ENCODE data around the gene SHROOM3.
A peak's percentile ranks its signal among the peaks of the same experiment; 100 is the strongest.

SHROOM3 gene

DNA sequence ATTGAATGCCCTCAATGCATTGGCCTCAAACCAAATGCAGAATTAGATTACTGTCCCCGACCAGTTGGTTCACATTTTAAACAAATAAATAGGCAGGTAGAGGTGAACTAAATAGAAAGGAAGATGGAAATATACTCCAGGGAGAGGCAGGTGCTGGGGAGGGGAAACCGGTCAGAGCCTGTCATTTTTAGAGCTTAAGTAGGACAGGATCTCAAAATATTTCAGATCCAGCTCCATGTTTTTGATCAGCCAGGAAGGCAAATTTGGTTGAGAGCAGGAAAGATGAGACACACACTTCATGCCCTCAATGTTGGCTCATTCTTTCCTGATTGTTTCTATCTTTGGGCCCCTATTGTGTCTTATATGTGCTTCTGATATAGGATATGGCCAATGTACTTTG, 206.7 kb downstream of the SHROOM3 start:
- DNase-seq (ENCODE audit: low read depth in 2 of 2) = no peak
- no peak for TF ChIP-seq CTCF (IDR thresholded peaks at IDR 0.05; ENCODE audit: low read depth, low read length)
- H3K4me3 ChIP-seq (replicated peaks in 1 of 2; ENCODE audit: low read depth in 2 of 2, low read length in 2 of 2) = no peak overlapping the region

DNA sequence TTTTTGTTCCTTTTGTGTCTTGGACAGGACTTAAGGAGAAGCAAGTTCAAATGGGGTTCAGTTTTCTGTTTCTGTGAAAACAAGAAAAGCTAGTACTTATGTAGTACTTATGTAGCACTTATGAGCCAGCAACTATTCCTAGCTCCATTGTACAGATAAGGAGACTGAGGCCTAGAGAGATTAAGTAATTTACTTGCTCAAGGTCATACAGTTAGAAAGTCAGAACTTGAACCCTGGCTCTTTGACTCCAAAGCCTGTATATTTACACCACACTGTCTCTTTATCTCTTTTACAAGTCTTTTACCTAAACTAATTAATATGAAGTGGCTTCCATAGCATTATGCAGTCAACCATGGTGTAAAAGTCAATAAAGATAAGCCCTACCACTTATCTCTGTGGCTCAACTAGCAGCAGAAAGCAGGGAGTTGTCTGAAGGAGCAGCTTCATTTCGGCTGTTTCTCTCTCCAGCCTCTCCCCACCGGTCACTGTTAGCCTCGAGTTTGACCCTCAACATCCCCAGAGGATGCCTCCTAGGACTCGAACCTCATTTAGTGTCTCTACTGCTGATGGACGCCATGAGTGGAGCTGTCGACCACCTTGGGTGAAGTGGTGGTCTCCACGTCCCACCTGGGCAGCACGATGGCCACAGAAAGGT, 209.9 kb downstream of the SHROOM3 start:
- no peak overlapping the region for H3K4me3 ChIP-seq (replicated peaks in 1 of 2; ENCODE audit: low read depth in 2 of 2, low read length in 2 of 2)
- no peak for DNase-seq (ENCODE audit: low read depth in 2 of 2)
- TF ChIP-seq CTCF (IDR thresholded peaks at IDR 0.05; ENCODE audit: low read depth, low read length) = no peak

DNA sequence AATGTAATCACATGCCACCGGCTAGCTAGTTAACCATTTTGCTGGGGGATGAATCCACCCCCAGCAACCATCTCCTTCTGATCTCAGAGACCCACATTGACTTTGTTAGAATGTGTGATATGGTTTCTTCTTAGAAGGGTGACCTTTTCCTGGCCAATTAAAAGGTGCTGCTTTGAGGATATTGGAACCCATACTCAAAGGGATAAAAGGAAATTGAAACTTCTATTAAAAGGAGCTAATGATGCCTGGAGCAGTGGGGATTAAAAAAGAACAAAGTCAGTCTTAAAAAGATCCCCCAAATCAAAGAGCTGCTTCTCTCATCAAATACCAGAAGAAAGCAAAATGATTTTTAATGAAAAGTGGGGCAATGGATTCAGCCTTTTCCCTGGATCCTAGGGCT, 214.1 kb downstream of the SHROOM3 start:
- no peak overlapping the region for H3K4me3 ChIP-seq (replicated peaks in 1 of 2; ENCODE audit: low read depth in 2 of 2, low read length in 2 of 2)
- no peak for TF ChIP-seq CTCF (IDR thresholded peaks at IDR 0.05; ENCODE audit: low read depth, low read length)
- DNase-seq (ENCODE audit: low read depth in 2 of 2) = no peak

DNA sequence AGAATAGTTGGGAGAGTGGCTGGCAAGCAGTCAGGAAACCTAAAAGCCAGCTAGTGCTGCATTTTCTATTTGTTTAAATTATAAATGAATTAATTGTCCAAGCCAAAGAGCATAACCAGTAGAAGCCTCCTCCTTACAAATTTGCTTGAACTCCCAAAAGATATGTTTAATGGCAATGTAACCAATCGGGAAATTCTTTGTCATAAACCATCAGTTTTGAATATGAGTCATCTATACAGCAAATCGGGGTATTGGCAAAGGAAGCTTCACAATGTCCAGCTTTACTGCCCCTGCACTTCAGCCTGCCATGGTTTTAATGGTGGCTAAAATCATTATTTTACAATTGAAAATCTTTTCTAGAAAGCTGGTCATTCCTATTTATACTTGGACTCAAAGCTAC, 216.6 kb downstream of the SHROOM3 start:
- no peak overlapping the region for H3K4me3 ChIP-seq (replicated peaks in 1 of 2; ENCODE audit: low read depth in 2 of 2, low read length in 2 of 2)
- no peak for TF ChIP-seq CTCF (IDR thresholded peaks at IDR 0.05; ENCODE audit: low read depth, low read length)
- DNase-seq (ENCODE audit: low read depth in 2 of 2) = peak in 1 of 2 donors; percentile 28

GRCh38 chr4:76652389-76652788, 217.4 kb downstream of the SHROOM3 start:
- no peak for TF ChIP-seq CTCF (IDR thresholded peaks at IDR 0.05; ENCODE audit: low read depth, low read length)
- no peak for DNase-seq (ENCODE audit: low read depth in 2 of 2)
- H3K4me3 ChIP-seq (replicated peaks in 1 of 2; ENCODE audit: low read depth in 2 of 2, low read length in 2 of 2) = no peak overlapping the region

DNA sequence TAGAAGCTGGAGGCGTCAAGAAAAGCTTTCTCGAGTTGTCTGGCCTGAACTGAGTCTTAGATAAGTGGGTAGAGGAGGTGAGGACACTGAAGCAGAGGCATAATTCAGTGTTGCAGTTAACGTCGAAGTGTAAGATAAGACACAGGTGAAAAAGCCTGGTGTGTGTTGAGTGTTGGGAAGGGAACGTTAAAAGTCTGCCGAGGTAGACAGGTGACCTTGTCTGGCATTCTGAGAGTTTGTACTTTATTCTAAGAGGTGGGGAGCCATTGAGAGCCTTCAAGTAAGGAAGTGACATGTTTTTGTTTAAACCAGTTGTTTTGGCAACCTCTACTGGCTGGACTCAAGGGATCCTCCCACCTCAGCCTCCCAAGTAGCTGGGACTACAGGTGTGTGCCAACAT, 219.1 kb downstream of the SHROOM3 start:
- no peak for DNase-seq (ENCODE audit: low read depth in 2 of 2)
- no peak overlapping the region for H3K4me3 ChIP-seq (replicated peaks in 1 of 2; ENCODE audit: low read depth in 2 of 2, low read length in 2 of 2)
- TF ChIP-seq CTCF (IDR thresholded peaks at IDR 0.05; ENCODE audit: low read depth, low read length) = no peak

- TF ChIP-seq CTCF (IDR thresholded peaks at IDR 0.05; ENCODE audit: low read depth, low read length) = no peak
- H3K4me3 ChIP-seq (replicated peaks in 1 of 2; ENCODE audit: low read depth in 2 of 2, low read length in 2 of 2) = no peak overlapping the region
- no peak for DNase-seq (ENCODE audit: low read depth in 2 of 2)
These were observed 219.8 kb downstream of the SHROOM3 start for GRCh38 chr4:76654791-76655190.
